Mucosa of gallbladder (tissue), 1 donor: ENCODE measurements around the gene ERC1. TPM values are rescaled to one million over a fixed set of nuclear protein-coding genes. Genes with fewer than 3 reads are reported as not detected.
"Not testable (repeated sequence)": the region's sequence is repeated elsewhere in the genome, so short reads cannot be mapped to it uniquely, and the experiment has no call there.

Experiments
- DNase-seq: peaks from one replicate; pipeline ENCODE4 v3.0.0-alpha.2; 2020; ENCODE audit warnings: low spot score
- total RNA-seq: library from RNA; stranded (reverse); gene quantifications from one replicate; pipeline ENCODE4 v1.2.1, GENCODE V29; 2021
- donor health status: DM: no; HTN: no; CAD: no.

The ERC1 gene
- total RNA-seq, 1 donor from 2014 or later = 59.4 TPM

DNA sequence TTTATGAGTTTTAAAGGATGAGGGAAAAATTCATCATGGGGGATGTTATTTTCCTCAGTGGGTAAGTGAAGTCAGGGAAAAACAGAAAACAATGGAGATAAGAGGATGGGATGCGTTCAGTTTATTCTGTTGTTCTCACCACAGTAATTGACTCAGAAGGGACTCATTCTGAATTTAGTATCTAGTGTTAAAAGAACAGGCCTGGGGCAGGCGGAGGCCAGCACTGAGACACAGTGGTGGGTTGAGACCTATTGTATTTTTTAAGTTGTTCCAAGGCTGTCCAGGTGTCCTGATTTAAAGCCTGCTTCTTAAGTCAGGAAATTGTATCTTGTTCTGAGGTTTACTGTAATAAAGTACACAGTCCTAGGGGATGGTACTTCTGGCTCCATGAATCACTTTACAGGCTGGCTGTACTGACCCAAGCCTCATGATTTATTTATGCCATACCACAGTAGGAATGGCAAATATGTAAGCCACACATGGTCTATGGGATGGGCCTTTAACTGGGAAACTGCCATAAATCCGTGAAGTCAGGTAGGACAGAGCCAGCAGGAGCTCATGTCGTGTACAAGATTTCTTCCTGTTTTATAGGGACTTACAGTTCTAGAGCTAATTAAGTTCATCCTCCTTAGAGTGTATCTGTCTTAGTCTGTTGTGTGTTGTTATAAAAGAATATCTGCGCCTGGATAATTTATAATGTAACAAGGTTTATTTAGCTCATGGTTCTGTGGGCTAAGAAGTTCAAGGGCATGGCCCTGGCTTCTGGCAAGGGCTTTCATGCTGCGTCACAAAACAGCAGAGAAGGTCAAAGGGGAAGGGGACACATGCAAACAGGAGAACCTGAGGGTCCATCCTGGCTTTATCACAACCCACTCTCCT, 359.3 kb downstream of the ERC1 start:
- no peak for DNase-seq

DNA sequence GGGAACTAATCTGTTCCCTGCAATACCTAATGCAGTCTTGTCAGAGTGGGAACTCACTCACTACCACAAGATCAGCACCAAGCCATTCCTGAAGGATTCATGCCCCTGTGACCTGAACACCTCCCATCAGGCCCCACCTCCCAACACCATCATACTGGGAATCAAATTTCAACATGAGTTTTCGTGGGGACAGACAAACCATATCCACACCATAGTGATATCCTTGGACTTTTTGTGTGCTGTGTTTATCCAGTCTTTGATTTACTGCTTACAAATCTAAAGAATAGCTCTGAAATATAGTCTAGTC, 359.9 kb downstream of the ERC1 start:
- DNase-seq = no peak

- no peak for DNase-seq
Observed at GRCh38 chr12:1351926-1352325, 360.9 kb downstream of the ERC1 start.

- no peak for DNase-seq
Observed at GRCh38 chr12:1353451-1353850, 362.4 kb downstream of the ERC1 start.

DNA sequence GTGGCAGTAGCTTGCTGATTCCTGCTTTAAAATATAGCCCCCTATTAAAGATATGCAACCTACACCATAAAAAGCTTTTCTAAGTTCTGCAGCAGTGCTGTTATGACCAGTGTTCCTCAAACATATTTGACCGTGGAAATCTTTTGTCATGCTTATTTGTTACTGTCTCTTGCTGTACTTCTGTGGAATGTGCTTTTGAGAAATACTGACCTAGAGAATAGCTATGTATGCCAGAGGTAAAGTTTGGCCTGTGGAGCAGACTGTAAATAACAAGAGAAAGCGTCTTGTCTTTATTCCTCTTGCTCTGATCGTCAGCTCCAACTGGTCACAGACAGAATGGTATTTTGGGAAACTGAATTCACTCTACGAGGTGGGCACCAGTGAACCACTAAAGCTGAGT, 364.4 kb downstream of the ERC1 start:
- DNase-seq = no peak

DNA sequence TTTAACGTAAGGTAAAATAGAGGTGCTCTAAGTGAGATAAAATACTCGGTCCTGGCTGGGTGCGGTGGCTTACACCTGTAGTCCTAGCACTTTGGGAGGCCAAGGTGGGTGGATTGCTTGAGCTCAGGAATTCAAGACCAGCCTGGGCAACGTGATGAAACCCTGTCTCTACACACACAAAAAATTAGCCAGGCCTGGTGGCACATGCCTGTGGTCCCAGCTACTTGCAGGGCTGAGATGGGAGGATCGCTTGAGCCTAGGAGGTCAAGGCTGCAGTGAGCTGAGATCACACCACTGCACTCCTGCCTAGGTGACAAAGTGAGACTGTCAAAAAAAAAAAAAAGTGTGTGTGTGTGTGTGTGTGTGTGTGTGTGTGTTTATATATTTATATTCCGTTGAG, 364.8 kb downstream of the ERC1 start:
- DNase-seq = not testable (repeated sequence)

GRCh38 chr12:1356285-1356684, 365.3 kb downstream of the ERC1 start:
- DNase-seq = no peak

GRCh38 chr12:1357171-1357570, 366.1 kb downstream of the ERC1 start:
- no peak for DNase-seq

DNA sequence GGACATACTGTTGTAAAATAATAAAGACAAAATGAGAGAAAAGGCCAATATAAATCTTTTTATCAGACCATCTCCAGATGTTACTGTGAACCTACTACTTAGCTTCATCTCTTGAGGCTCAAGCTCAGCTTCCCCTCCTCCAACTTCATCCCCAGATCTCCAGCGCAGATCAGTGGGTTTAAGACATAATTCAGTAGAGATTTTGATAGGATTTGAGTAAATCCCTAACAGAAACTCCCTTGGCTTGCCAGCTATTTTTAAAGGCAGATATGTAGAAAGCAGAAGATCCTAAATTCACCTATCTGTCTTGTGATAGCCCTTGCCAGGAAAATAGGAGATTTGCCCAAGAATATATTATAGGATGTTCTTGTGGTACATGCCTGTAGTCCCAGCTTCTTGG, 366.7 kb downstream of the ERC1 start:
- no peak for DNase-seq

DNA sequence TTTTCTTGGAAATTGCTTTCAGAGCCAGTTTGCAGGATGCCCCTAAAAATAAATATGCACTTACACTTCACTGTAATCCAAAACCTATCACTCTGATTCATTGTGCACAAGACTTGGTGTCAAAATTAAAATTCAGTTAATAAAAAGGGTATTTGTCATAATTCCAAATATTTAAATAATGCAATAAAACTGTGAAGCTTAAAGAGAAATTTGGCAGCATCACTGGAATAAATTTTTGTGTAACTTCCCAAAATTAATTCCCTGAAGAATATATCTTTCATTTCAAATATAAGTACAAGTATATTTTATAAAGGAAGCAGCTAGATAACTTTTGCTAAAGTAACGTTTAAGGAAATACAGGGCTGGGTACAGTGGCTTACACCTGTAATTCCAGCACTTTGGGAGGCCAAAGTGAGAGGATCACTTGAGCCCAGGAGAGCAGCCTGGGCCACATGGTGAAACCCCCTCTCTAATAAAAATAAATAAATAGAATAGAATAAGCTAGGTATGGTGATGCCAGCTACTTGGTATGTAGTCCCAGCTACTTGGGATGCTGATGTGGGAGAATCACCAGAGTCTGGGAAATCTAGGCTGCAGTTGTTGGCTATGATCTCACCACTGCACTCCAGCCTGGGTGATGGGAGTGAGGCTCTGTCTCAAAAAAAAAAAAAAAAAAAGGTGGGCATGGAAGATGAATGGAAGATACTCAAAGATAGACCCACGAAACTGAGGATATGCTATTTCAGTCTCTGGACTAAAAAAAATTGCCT, 369.6 kb downstream of the ERC1 start:
- DNase-seq = no peak

- DNase-seq = no peak
Observed at GRCh38 chr12:1362143-1362662, 371.2 kb downstream of the ERC1 start.

GRCh38 chr12:1365703-1366102, 374.7 kb downstream of the ERC1 start:
- DNase-seq = no peak

DNA sequence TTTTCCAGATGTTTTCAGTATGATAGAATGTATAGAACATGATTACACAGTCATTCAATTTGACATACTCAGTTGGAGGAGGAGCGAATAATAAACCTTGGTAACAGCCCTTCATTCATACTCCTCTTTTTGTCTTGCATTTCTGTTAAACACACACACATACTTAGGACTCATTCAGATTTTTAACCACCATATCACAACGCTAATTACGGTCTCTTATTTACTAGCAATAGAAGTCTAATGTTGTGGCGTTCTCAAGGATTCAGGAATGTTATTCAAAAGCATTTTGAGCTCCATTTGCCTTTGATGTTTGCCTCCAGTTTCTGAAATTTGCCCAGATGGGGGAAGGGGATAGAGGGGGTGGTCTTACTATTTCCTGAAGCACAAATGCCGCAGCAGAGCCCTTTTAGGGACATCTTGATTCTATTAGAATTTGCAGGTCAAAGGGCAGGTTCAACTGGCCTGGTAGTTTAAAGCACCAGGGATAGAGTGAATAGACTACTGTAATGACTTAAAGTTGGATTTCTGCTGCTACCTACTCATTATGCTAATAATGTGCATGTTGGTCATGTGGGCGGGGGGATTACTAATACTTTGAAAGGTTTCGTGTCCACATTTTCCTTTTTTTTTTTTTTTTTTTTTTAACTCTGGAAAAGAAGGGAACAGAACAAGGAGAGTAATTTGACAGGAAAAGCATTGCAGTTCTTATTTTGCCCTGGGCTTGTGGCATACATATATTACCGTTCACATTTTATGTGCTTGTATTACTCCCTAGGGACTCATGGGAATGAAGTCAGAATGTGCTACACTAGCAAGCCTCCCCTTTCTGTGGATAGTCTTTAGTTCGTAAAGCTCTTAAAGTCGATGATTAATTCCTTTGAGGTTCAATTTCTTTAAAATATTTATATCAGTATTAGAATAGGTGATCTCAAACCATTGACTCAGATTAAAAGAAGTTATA, 376.6 kb downstream of the ERC1 start:
- DNase-seq = no peak

GRCh38 chr12:1369460-1369859, 378.4 kb downstream of the ERC1 start:
- no peak for DNase-seq

DNA sequence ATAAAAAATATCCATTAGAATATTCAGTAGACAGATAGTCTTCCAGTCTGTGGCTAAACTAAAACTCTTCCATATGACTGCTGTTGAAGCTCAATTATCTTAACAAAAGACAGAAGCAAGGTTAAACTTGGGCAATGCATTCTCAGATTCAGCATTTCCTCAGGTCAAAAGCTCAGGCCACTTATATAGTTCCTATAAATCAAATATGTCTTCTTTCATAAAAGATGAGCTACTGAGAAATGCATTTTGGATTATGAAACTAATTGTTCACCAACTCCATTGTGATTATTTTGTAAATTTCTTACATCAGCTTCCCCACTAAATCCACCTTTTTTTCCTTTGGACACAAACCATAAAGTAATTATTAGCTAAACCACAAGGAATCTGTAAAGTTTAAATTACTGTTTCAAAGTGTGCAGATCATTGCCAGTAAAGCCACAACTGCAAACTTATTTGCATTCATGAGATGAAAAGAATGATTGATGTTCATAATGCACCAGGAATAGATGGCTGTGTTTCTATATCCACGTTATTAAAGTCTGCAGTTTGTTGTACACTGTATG, 379.0 kb downstream of the ERC1 start:
- DNase-seq = no peak

DNA sequence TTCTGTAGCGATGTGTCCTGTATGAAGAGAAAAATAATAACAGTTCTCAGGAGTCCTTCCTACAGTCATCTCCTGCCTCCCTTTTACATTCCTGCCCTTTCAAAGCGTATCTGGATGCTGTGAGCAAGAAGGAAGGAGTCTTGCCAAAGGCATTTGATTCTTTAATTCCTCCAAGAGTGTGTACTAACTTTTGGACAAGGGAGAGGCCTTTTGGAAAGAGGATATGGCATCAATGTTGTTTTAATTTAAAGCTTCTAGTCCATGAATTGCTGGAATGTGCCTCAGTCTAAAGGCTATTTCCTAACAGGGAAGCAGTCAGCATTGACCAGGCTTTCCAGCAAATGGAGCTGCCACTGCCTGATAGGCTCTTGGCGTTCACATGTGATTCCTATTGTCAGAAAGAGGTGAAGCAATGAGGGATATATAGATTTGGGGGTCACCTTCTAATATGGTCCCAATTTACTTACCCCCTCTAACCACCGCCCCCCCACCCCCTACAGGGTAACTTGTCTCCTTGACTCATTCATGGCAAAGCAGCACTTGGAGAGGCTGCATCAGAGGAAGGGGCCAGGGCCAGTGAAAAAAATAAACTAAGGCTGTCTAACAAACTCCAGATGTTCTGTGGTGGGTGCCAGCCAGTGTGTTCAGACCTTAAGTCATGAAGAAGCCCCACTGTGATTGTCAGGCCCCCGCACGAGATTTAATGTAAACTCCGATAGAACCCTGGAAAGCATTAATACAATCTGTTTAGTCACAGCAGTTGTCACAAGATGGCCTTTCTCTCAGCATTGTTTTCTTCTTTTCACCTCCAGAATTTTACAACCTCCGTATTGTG, 383.1 kb downstream of the ERC1 start:
- DNase-seq = no peak

GRCh38 chr12:1375323-1375722, 384.3 kb downstream of the ERC1 start:
- no peak for DNase-seq

DNA sequence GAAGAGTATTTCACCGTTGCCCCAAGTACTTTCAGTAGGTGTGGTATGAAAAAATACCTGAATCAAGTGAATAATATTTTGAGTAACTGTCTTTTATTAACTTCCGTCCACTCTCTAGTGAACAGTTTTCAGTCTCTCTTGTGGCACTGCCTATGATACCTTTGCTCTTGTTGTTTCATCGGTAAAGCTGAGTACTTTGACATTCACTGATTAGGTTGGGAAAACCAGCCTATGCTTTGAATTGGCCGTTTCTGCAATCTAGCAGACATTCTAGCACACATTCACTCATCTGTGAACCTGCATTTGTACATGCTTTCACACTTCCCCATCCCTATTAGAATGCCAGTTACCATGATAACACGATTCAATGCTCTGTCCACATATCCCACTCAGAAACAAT, 386.1 kb downstream of the ERC1 start:
- DNase-seq = no peak

DNA sequence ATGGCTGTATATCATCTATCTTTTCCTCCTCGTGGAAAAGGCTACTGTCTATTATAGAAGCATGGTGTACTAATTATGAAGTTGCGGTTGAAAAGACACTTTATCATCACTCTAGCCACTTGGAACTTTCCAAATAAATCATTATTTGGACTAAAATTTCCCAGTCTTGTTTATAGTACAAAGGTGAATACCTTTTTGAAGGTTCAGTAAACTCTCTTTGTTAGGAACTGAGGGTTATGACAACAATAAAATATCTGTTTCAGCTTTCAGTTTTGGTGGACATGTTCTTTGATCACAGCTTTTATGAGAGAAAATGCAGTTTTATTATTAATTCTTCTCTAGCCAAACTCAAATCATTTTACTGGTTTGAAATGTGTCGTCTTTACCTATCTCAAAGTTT, 386.7 kb downstream of the ERC1 start:
- DNase-seq = no peak

DNA sequence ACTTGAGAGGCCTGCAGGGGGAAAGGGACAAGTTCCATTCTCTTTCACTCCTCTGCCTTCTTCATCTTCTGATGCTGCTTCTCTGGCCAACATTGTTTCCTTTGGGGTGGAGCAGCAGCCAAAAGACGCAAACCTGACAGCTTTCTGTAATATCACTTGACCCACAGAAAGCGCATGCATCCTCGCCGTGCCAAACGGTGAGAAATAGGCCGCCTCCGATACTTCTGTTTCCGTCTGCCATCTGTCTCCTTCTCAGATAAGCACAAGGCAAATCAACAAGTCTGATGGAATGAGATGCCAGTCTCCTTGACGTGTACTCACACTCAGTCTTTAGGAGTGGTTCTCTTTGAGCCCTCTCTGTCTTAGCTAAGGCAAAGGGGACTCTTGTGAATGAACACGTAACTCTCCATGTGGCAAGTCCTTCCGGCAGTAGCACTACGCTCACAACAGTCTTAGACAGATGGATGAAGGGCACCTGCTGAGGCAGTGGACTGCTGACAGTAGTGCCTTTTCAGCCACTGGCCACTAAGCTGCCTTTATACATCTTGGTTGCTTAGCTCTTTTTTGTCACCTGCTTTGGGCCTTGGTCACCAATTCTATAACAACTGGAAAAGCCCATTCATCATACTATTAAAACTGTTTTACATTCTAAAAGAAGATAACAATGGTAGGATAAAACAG, 389.3 kb downstream of the ERC1 start:
- no peak for DNase-seq
